Measurements from ENCODE around the gene SCGB1A1.

DNA sequence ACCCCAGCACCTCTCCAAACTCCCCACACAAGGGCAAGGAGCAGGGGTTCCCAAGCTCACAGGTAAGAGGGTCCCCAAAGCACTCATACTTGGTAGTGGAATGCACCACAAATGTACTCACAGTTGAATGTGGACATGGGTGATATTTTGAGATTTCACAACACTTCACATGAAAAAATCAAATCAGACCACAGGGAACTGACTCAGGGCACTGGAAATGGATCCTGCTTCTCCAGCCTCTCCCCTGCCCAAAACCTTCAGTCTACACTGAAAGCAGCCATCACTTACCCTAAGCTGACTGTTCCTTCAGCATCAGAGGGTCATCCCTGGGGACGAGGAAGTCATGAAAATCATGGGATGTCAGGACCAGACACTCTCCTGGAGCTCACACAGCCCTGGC, 40.2 kb downstream of the SCGB1A1 start:
- TF ChIP-seq, protein P1, sequence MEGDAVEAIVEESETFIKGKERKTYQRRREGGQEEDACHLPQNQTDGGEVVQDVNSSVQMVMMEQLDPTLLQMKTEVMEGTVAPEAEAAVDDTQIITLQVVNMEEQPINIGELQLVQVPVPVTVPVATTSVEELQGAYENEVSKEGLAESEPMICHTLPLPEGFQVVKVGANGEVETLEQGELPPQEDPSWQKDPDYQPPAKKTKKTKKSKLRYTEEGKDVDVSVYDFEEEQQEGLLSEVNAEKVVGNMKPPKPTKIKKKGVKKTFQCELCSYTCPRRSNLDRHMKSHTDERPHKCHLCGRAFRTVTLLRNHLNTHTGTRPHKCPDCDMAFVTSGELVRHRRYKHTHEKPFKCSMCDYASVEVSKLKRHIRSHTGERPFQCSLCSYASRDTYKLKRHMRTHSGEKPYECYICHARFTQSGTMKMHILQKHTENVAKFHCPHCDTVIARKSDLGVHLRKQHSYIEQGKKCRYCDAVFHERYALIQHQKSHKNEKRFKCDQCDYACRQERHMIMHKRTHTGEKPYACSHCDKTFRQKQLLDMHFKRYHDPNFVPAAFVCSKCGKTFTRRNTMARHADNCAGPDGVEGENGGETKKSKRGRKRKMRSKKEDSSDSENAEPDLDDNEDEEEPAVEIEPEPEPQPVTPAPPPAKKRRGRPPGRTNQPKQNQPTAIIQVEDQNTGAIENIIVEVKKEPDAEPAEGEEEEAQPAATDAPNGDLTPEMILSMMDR (CRISPR knock-in tag; IDR thresholded peaks at IDR 0.05): no peak
- TF ChIP-seq NBN (conservative IDR thresholded peaks at IDR 0.05) (no peak), SMARCC2 (IDR thresholded peaks at IDR 0.05) (no peak), EZH2 (conservative IDR thresholded peaks at IDR 0.05; ENCODE audit: low read depth, low read length) (no peak)
- TF ChIP-seq, protein P2, sequence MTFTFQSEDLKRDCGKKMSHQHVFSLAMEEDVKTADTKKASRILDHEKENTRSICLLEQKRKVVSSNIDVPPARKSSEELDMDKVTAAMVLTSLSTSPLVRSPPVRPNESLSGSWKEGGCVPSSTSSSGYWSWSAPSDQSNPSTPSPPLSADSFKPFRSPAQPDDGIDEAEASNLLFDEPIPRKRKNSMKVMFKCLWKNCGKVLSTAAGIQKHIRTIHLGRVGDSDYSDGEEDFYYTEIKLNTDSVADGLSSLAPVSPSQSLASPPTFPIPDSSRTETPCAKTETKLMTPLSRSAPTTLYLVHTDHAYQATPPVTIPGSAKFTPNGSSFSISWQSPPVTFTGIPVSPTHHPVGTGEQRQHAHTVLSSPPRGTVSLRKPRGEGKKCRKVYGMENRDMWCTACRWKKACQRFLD (CRISPR knock-in tag; IDR thresholded peaks at IDR 0.05; ENCODE audit: borderline replicate concordance): no peak
- TF ChIP-seq, protein P3, sequence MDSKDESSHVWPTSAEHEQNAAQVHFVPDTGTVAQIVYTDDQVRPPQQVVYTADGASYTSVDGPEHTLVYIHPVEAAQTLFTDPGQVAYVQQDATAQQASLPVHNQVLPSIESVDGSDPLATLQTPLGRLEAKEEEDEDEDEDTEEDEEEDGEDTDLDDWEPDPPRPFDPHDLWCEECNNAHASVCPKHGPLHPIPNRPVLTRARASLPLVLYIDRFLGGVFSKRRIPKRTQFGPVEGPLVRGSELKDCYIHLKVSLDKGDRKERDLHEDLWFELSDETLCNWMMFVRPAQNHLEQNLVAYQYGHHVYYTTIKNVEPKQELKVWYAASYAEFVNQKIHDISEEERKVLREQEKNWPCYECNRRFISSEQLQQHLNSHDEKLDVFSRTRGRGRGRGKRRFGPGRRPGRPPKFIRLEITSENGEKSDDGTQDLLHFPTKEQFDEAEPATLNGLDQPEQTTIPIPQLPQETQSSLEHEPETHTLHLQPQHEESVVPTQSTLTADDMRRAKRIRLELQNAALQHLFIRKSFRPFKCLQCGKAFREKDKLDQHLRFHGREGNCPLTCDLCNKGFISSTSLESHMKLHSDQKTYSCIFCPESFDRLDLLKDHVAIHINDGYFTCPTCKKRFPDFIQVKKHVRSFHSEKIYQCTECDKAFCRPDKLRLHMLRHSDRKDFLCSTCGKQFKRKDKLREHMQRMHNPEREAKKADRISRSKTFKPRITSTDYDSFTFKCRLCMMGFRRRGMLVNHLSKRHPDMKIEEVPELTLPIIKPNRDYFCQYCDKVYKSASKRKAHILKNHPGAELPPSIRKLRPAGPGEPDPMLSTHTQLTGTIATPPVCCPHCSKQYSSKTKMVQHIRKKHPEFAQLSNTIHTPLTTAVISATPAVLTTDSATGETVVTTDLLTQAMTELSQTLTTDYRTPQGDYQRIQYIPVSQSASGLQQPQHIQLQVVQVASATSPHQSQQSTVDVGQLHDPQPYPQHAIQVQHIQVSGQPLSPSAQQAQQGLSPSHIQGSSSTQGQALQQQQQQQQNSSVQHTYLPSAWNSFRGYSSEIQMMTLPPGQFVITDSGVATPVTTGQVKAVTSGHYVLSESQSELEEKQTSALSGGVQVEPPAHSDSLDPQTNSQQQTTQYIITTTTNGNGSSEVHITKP (CRISPR knock-in tag; IDR thresholded peaks at IDR 0.05; ENCODE audit: low read depth): no peak
